Measurements from ENCODE around the gene MALSU1.

DNA sequence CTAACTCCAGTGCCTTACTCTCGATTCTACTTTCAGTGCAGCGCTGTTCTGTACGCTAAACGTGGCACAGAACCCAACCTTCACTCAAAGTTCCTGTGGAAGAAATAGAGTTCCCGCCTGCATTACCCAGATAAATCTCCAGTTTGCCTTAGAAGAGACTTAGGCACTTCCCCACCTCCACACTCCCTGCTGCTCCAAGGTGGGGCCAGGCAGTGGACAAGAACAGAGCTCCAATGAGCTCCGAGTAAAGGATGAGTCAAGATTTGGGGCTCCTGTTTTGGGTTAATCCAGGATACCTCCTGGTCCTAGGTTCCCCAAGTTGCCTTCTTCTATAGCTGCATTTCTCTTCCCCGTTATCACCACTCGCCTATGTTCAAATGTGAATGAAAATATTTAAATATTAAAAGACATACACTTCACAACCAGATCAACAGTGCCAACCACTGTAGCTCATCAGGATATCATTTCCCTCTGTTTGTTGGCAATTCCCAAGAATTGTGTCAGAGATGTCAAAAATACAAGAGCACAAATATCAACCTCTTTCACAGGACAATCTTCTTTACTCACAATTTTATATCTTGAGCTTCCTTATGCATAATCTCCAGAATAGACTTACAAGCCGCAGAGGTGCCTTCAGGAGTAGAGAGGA is 48.0 kb downstream of the MALSU1 start:
- TF ChIP-seq, protein P1, sequence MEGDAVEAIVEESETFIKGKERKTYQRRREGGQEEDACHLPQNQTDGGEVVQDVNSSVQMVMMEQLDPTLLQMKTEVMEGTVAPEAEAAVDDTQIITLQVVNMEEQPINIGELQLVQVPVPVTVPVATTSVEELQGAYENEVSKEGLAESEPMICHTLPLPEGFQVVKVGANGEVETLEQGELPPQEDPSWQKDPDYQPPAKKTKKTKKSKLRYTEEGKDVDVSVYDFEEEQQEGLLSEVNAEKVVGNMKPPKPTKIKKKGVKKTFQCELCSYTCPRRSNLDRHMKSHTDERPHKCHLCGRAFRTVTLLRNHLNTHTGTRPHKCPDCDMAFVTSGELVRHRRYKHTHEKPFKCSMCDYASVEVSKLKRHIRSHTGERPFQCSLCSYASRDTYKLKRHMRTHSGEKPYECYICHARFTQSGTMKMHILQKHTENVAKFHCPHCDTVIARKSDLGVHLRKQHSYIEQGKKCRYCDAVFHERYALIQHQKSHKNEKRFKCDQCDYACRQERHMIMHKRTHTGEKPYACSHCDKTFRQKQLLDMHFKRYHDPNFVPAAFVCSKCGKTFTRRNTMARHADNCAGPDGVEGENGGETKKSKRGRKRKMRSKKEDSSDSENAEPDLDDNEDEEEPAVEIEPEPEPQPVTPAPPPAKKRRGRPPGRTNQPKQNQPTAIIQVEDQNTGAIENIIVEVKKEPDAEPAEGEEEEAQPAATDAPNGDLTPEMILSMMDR (IDR thresholded peaks at IDR 0.05), result no peak
- TF ChIP-seq POLR2A (IDR thresholded peaks at IDR 0.05), result no peak
